Adrenal gland (tissue), 5 donors: ENCODE data around the gene CIB2.
"Not testable (repeated sequence)": the region's sequence is repeated elsewhere in the genome, so short reads cannot be mapped to it uniquely, and the experiment has no call there.

Experiments used
- CTCF ChIP-seq, 6 experiments: fragments of 450-650 bp in 4 of 6; fragments of 200-600 bp in 2 of 6; sonication (generic) in 1 of 6; IDR thresholded peaks; 1 replicate in 5 of 6; 2 replicates in 1 of 6; pipeline versions ENCODE4 v1.5.1 to v1.8.0; 2016 to 2021; ENCODE audit warnings: antibody characterized with exemption in 6 of 6, mild to moderate bottlenecking in 2 of 6, moderate library complexity in 1 of 6
- POLR2A ChIP-seq, 2 donors: fragments of 450-650 bp; IDR thresholded peaks; one replicate each; pipeline ENCODE4 v1.6.1; 2017; ENCODE audit warnings: antibody characterized with exemption in 2 of 2, mild to moderate bottlenecking in 2 of 2, moderate library complexity in 1 of 2
- donor health status: DM: no; HTN: no; CAD: no.

GRCh38 chr15:78151075-78151474 is 19.8 kb upstream of the CIB2 start:
- not testable (repeated sequence) for TF ChIP-seq CTCF, POLR2A (IDR thresholded peaks at IDR 0.05)
